LNCaP clone FGC (cell line): ENCODE results near the gene EMILIN3.
A peak's percentile ranks its signal among the peaks of the same experiment; 100 is the strongest.

Source experiments
- DNase-seq: peaks from one replicate; pipeline ENCODE4 v3.0.0-alpha.2; 2011; ENCODE audit warnings: low read depth
- H3K4me3 ChIP-seq: 2 replicates; pipeline ENCODE4 v1.5.1; 2011; ENCODE audit warnings: mild to moderate bottlenecking, low read depth, low read length, control low read depth
- TF ChIP-seq, protein P1 (sequence below): IDR thresholded peaks from 2 replicates; pipeline ENCODE4 v1.5.1; 2012; ENCODE audit warnings: mild to moderate bottlenecking; ENCODE audit not compliant: control insufficient read depth, insufficient read depth; ENCODE audit errors: extremely low read depth

The EMILIN3 gene

DNA sequence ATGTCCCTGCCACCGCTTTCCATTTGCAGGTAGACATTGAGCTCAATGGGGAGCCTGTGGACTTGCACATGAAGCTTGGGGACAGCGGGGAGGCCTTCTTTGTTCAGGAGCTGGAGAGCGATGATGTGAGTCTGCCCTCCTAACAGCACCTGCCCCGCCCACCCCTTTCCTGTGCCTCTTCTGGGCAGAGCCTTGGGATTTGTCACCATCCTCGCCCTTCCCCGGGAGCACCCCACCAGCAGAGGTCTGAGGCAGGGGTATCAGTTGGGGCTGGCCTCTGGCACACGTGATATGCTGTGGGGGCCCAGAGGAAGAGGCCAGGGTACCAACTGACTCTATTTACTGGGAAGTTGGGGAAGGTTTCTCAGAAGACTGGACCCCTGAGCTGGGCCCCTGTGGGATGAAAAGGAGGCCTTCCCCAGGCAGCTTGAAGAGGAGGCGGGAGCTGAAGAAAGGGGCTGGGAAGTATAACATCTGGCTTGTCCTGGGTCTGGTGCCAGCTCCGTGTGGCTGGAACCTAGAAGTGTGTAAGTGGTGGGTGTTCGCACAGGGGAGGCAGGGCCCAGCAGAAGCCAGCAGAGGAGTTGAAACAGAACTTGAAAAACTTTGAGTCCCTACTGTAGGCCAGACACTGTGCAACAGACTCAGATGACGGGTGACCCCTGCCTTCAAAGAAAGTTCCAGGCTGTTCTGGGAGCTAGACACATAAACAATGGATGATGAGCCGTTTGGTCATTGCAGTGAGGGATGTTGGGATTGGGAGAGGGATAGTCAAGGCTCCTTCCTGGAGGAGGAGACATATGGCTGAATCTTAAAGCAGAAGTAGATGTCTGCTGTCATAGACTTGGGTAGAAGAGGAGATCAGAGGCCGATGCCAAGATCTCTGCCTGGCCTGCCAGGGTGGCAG lies 18.8 kb downstream of the EMILIN3 start:
- DNase-seq = no peak
- H3K4me3 ChIP-seq = no peak overlapping the region
- TF ChIP-seq, protein P1, sequence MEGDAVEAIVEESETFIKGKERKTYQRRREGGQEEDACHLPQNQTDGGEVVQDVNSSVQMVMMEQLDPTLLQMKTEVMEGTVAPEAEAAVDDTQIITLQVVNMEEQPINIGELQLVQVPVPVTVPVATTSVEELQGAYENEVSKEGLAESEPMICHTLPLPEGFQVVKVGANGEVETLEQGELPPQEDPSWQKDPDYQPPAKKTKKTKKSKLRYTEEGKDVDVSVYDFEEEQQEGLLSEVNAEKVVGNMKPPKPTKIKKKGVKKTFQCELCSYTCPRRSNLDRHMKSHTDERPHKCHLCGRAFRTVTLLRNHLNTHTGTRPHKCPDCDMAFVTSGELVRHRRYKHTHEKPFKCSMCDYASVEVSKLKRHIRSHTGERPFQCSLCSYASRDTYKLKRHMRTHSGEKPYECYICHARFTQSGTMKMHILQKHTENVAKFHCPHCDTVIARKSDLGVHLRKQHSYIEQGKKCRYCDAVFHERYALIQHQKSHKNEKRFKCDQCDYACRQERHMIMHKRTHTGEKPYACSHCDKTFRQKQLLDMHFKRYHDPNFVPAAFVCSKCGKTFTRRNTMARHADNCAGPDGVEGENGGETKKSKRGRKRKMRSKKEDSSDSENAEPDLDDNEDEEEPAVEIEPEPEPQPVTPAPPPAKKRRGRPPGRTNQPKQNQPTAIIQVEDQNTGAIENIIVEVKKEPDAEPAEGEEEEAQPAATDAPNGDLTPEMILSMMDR = no peak

GRCh38 chr20:41345729-41346067 lies 20.9 kb downstream of the EMILIN3 start:
- H3K4me3 ChIP-seq = no peak overlapping the region
- TF ChIP-seq, protein P1 = no peak
- DNase-seq = no peak

DNA sequence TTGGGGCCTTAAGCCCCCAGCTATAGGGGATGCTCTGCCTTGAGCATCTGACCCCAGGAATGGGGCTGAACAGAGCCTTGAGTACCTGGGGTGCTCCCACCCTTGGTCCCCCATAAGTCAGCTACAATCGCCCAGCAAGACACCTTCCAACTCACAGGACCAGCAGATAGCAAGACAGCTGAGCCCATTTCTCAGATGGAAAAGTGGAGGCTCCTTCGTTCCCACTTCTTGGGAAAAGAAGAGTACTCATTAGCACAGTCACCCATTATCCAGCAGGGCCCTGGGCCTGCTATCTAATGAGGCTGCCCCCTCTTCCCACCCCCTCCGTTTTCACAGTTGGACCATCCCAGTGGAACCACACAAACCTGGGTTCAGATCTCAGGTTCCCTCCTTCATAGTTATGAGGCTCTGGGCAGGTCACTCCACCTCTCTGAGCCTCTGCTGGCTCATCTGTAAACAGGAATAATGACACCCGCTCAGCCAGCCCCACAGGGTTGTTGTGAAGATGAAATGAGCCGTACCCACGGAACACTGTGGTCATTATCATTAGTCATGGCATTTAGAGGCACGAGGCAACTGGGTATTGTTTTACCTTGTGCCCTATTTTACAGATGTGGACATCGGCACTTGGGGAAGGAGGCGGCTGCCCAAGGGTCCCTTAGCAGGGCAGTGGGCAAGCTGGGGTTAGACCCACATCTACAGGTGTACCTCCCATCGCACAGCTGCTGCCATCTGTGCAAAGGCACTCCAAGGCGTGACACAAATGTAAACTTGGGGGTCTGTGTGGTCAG lies 21.5 kb downstream of the EMILIN3 start:
- no peak overlapping the region for H3K4me3 ChIP-seq
- TF ChIP-seq, protein P1 = no peak
- no peak for DNase-seq

- peak; percentile 37 for DNase-seq
- TF ChIP-seq, protein P1 = no peak
- no peak overlapping the region for H3K4me3 ChIP-seq
These were observed 22.1 kb downstream of the EMILIN3 start for GRCh38 chr20:41344477-41344876.

GRCh38 chr20:41342474-41343464 lies 23.8 kb downstream of the EMILIN3 start:
- no peak for DNase-seq
- TF ChIP-seq, protein P1 = no peak
- H3K4me3 ChIP-seq = no peak overlapping the region

GRCh38 chr20:41340327-41341055 lies 26.1 kb downstream of the EMILIN3 start, which contains the start of gene LPIN3:
TSS of gene LPIN3 (plus strand) at chr20:41340821. CDS start at chr20:41345804, 4,983 bp downstream.
- H3K4me3 ChIP-seq = peak within 1 kb of the TSS; percentile 67
- DNase-seq = peak; percentile 88
- TF ChIP-seq, protein P1 = peak; percentile 70
